Parathyroid adenoma (tissue), 2 donors: Measurements from ENCODE around the gene SH3BP5.
A peak's percentile ranks its signal among the peaks of the same experiment; 100 is the strongest.

Source experiments
- H2AFZ ChIP-seq: fragments of 300-600 bp; sonication (generic); one replicate; pipeline ENCODE4 v1.7.0; 2017; ENCODE audit warnings: antibody characterized with exemption, mild to moderate bottlenecking
- H3K27ac ChIP-seq: fragments of 300-600 bp; sonication (generic); one replicate; pipeline ENCODE4 v1.7.0; 2017
- H3K27me3 ChIP-seq: fragments of 300-600 bp; sonication (generic); one replicate; pipeline ENCODE4 v1.7.0; 2017; ENCODE audit warnings: low read length; ENCODE audit not compliant: control insufficient read depth, insufficient read depth
- H3K36me3 ChIP-seq: fragments of 300-600 bp; sonication (generic); one replicate; pipeline ENCODE4 v1.7.0; 2017; ENCODE audit warnings: low read length; ENCODE audit not compliant: control insufficient read depth, insufficient read depth
- H3K4me1 ChIP-seq: fragments of 300-600 bp; sonication (generic); one replicate; pipeline ENCODE4 v1.7.0; 2017; ENCODE audit warnings: control low read depth
- H3K4me2 ChIP-seq: fragments of 300-600 bp; sonication (generic); one replicate; pipeline ENCODE4 v1.7.0; 2017; ENCODE audit warnings: low read length
- H3K4me3 ChIP-seq: fragments of 300-600 bp; sonication (generic); one replicate; pipeline ENCODE4 v1.7.0; 2017; ENCODE audit warnings: low read depth, low read length
- H3K79me2 ChIP-seq: fragments of 300-600 bp; sonication (generic); one replicate; pipeline ENCODE4 v1.7.0; 2017; ENCODE audit warnings: control low read depth
- H3K9ac ChIP-seq: fragments of 300-600 bp; sonication (generic); one replicate; pipeline ENCODE4 v1.7.0; 2017; ENCODE audit warnings: mild to moderate bottlenecking
- H3K9me3 ChIP-seq: fragments of 300-600 bp; sonication (generic); one replicate; pipeline ENCODE4 v1.7.0; 2017; ENCODE audit warnings: low read length; ENCODE audit not compliant: control insufficient read depth
- CTCF ChIP-seq: fragments of 300-600 bp; sonication (generic); IDR thresholded peaks from one replicate; pipeline ENCODE4 v1.7.0; 2017; ENCODE audit warnings: antibody characterized with exemption, mild to moderate bottlenecking
- donor health status: primary hyperparathyroidism.

SH3BP5 gene

GRCh38 chr3:15288331-15289035, 43.9 kb downstream of the SH3BP5 start:
- H3K27ac ChIP-seq: peak overlapping the region; percentile 94
- H3K79me2 ChIP-seq: peaks cover 42% of the 10 kb centered on the region
- no peak overlapping the region for H3K9ac ChIP-seq
- peaks cover 69% of the 10 kb centered on the region for H3K4me1 ChIP-seq
- TF ChIP-seq CTCF: no peak
- H3K4me3 ChIP-seq: no peak overlapping the region
- no peak overlapping the region for H3K4me2 ChIP-seq
- no peaks in the 10 kb centered on the region for H3K27me3 ChIP-seq
- no peak overlapping the region for H2AFZ ChIP-seq
- no peaks in the 10 kb centered on the region for H3K36me3 ChIP-seq
- no peaks in the 10 kb centered on the region for H3K9me3 ChIP-seq

GRCh38 chr3:15287565-15288330, 44.6 kb downstream of the SH3BP5 start:
- no peaks in the 10 kb centered on the region for H3K27me3 ChIP-seq
- H3K27ac ChIP-seq: peak overlapping the region; percentile 94
- TF ChIP-seq CTCF: no peak
- H3K4me3 ChIP-seq: no peak overlapping the region
- peaks cover 61% of the 10 kb centered on the region for H3K4me1 ChIP-seq
- no peak overlapping the region for H3K4me2 ChIP-seq
- H3K9ac ChIP-seq: no peak overlapping the region
- no peaks in the 10 kb centered on the region for H3K9me3 ChIP-seq
- H3K36me3 ChIP-seq: no peaks in the 10 kb centered on the region
- peaks cover 45% of the 10 kb centered on the region for H3K79me2 ChIP-seq
- no peak overlapping the region for H2AFZ ChIP-seq

DNA sequence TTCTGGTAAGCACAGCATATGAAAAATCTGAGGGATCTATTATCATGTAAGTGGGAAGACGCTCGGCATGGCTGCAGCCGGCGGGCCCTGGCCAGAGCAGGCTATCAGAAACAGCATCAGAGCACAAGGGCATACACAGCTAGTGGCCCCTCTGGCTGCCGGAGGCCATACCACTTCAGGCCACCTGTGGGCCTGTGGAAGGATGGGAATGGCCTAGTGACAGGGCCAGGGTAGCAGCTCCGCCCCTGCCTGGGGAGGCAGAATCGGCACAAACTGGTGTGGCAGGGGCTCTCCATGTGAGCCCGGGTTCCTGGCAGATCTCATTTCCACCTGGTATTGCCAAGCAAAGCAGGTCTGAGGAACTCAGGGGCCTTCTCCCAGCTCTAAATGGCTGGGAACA, 46.4 kb downstream of the SH3BP5 start:
- peak; percentile 40 for TF ChIP-seq CTCF
- Histone ChIP-seq H2AFZ (peak overlapping the region; percentile 56), H3K27ac (peak overlapping the region; percentile 94), H3K9ac (no peak overlapping the region), H3K4me1 (peaks cover 50% of the 10 kb centered on the region), H3K4me2 (peak overlapping the region; percentile 14), H3K4me3 (no peak overlapping the region), H3K36me3 (no peaks in the 10 kb centered on the region), H3K79me2 (peaks cover 49% of the 10 kb centered on the region), H3K9me3 (no peaks in the 10 kb centered on the region), H3K27me3 (no peaks in the 10 kb centered on the region)

DNA sequence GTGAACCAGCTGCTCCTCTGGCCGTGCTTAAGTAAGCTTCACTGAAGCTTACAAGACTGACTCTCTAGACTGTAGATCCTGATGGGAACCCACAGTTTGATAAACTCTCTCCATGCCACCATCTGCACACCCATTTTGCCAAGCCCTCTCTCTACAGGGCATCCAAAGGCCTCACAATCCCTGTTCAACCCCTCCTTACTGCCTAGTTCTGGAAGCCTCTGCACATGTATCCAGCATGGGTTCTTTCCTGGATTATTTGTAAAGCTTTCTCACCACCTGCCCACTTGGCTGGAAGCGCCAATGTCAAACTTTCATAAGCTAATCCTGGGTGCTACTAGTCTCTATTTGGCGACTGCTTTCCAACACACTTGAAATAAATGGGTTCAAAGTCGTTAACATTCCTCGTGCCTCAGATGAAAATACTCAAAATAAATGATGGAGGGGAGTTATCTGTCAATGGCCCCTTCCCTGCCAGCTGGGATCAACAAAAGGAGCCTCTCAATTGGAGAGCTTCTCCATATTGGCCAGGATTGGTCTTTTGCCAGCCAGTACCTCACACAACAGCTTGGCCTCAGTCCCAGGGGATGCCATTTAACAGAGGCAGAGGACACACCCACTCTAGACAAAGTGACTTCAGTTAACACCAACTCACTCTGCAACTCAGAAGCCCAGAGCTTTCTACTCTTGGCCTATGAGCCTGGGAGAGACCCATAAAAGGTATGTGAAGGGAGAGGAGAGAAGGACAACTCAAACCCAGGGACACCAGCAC, 48.1 kb downstream of the SH3BP5 start:
- peaks cover 60% of the 10 kb centered on the region for H3K4me1 ChIP-seq
- no peak overlapping the region for H3K4me3 ChIP-seq
- peaks cover 49% of the 10 kb centered on the region for H3K79me2 ChIP-seq
- H2AFZ ChIP-seq: no peak overlapping the region
- no peaks in the 10 kb centered on the region for H3K36me3 ChIP-seq
- no peaks in the 10 kb centered on the region for H3K27me3 ChIP-seq
- no peaks in the 10 kb centered on the region for H3K9me3 ChIP-seq
- no peak overlapping the region for H3K9ac ChIP-seq
- no peak overlapping the region for H3K4me2 ChIP-seq
- TF ChIP-seq CTCF: no peak
- peak overlapping the region; percentile 94 for H3K27ac ChIP-seq
